ENCODE measurements around the gene SNAI3.
A peak's percentile ranks its signal among the peaks of the same experiment; 100 is the strongest.

The SNAI3 gene

GRCh38 chr16:88711750-88712340, 25.5 kb upstream of the SNAI3 start:
- POLR2A ChIA-PET: no interaction called here
- H3K4me3 ChIP-seq (ENCODE audit: low read depth, low read length): no peak overlapping the region
- DNase-seq (ENCODE audit: low read depth, low spot score): no peak
- CTCF ChIA-PET: no interaction called here
- TF ChIP-seq CTCF (IDR thresholded peaks at IDR 0.05; ENCODE audit: insufficient read depth, low read length, missing control alignments): no peak

GRCh38 chr16:88710556-88710955, 24.2 kb upstream of the SNAI3 start:
- TF ChIP-seq CTCF (IDR thresholded peaks at IDR 0.05; ENCODE audit: insufficient read depth, low read length, missing control alignments): no peak
- DNase-seq (ENCODE audit: low read depth, low spot score): no peak
- ChIA-PET POLR2A (interaction anchor here (1.0 kb wide), 1 partner anchor 8 kb away, joined by 4 read pairs; no protein-coding TSS in a partner anchor), CTCF (interaction anchor here (1.1 to 5.0 kb wide), 3 partner anchors 27 to 530 kb away, joined by 3 to 25 read pairs (median 3); no protein-coding TSS in a partner anchor)
- no peak overlapping the region for H3K4me3 ChIP-seq (ENCODE audit: low read depth, low read length)

- no peak for DNase-seq (ENCODE audit: low read depth, low spot score)
- no peak for TF ChIP-seq CTCF (IDR thresholded peaks at IDR 0.05; ENCODE audit: insufficient read depth, low read length, missing control alignments)
- ChIA-PET POLR2A (interaction anchor here (1.0 to 1.1 kb wide), 2 partner anchors 66 to 96 kb away, joined by 3 to 4 read pairs; no protein-coding TSS in a partner anchor), CTCF (interaction anchor here (1.2 to 5.0 kb wide), 3 partner anchors 17 to 36 kb away, joined by 3 to 25 read pairs (median 4); no protein-coding TSS in a partner anchor)
- H3K4me3 ChIP-seq (ENCODE audit: low read depth, low read length): peak overlapping the region; percentile 96
These were observed 20.9 kb upstream of the SNAI3 start for GRCh38 chr16:88706965-88707826.

GRCh38 chr16:88706229-88706964, 20.1 kb upstream of the SNAI3 start, which contains the start of the genes CTU2 and RNF166:
Gene CTU2 (plus strand): TSS chr16:88706503. CDS start chr16:88706531, 28 bp downstream.
Gene RNF166 (minus strand): TSS chr16:88706408. CDS start chr16:88706325, 83 bp downstream.
- H3K4me3 ChIP-seq (ENCODE audit: low read depth, low read length): peak within 1 kb of the TSS; percentile 96
- TF ChIP-seq CTCF (IDR thresholded peaks at IDR 0.05; ENCODE audit: insufficient read depth, low read length, missing control alignments): no peak
- ChIA-PET CTCF (interaction anchor here (1.2 to 5.0 kb wide), 3 partner anchors 18 to 37 kb away, joined by 3 to 25 read pairs (median 4); no protein-coding TSS in a partner anchor), POLR2A (interaction anchor here (1.0 to 1.1 kb wide), 2 partner anchors 66 to 97 kb away, joined by 3 to 4 read pairs; no protein-coding TSS in a partner anchor)
- DNase-seq (ENCODE audit: low read depth, low spot score): peak; percentile 14

- ChIA-PET CTCF (interaction anchor here (1.0 to 1.2 kb wide), 2 partner anchors 10 to 32 kb away, joined by 3 to 4 read pairs; no protein-coding TSS in a partner anchor), POLR2A (interaction anchor here (1.1 kb wide), 1 partner anchor 43 kb away, joined by 3 read pairs; the partner anchor contains the start of gene MVD)
- no peak for TF ChIP-seq CTCF (IDR thresholded peaks at IDR 0.05; ENCODE audit: insufficient read depth, low read length, missing control alignments)
- no peak for DNase-seq (ENCODE audit: low read depth, low spot score)
- peak overlapping the region; percentile 96 for H3K4me3 ChIP-seq (ENCODE audit: low read depth, low read length)
These were observed 19.5 kb upstream of the SNAI3 start for GRCh38 chr16:88705801-88706228.

Measured in AG04449 (cell line).